HL-60 (cell line): ENCODE measurements around the gene CHAF1A.

Experiments
- GABPA ChIP-seq: IDR thresholded peaks from 2 replicates; pipeline ENCODE4 v1.6.1; 2012; ENCODE audit warnings: low read depth
- POLR2AphosphoS5 ChIP-seq: IDR thresholded peaks from 2 replicates; pipeline ENCODE4 v1.6.1; 2012; ENCODE audit warnings: low read depth
- SPI1 ChIP-seq: IDR thresholded peaks from 2 replicates; pipeline ENCODE4 v1.6.1; 2012; ENCODE audit warnings: low read depth, mild to moderate bottlenecking, borderline replicate concordance
- TF ChIP-seq, protein P1 (sequence below): IDR thresholded peaks from one replicate; pipeline ENCODE4 v1.5.1; 2011; ENCODE audit warnings: low read length, control low read depth, inconsistent platforms; ENCODE audit not compliant: insufficient read depth
- TF ChIP-seq, protein P2 (sequence below): IDR thresholded peaks from 2 replicates; pipeline ENCODE4 v1.6.1; 2012; ENCODE audit warnings: low read depth; ENCODE audit not compliant: insufficient replicate concordance

DNA sequence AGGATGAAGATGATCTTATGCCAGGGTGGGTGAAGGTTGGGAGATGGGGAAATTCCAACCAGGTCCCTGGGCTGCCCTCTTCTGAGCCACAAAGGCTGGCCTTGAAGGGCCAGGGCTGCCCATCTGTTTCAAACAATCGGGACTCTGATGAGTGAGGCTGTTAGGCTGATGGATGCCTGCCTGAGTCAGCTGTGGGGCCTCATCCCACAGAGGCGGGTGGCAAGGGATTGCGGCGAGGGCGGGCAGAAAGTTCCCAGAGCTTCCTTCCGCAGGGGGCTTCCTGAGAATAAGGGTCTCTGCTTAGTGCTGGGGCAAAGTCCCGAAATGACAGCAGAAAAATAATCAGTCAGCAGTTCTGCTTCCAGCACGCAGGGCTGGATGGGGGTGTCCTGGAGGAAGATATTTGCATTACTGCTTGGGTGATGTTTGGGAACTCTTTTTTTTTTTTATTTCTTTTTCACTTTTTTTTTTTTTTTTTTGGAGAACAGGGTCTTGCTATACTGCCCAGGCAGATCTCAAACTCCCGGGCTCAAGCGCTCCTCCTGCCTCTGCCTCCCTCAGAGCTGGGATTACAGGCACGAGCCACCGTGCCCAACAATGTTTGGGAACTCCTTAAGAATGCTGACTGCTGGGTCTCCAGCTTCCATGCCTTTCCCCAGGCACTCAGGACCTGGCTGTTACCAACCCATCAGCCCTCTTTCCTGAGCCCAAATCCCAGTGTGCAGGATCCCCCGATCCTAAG, 16.2 kb upstream of the CHAF1A start:
- TF ChIP-seq POLR2AphosphoS5, result no peak
- TF ChIP-seq, protein P1, sequence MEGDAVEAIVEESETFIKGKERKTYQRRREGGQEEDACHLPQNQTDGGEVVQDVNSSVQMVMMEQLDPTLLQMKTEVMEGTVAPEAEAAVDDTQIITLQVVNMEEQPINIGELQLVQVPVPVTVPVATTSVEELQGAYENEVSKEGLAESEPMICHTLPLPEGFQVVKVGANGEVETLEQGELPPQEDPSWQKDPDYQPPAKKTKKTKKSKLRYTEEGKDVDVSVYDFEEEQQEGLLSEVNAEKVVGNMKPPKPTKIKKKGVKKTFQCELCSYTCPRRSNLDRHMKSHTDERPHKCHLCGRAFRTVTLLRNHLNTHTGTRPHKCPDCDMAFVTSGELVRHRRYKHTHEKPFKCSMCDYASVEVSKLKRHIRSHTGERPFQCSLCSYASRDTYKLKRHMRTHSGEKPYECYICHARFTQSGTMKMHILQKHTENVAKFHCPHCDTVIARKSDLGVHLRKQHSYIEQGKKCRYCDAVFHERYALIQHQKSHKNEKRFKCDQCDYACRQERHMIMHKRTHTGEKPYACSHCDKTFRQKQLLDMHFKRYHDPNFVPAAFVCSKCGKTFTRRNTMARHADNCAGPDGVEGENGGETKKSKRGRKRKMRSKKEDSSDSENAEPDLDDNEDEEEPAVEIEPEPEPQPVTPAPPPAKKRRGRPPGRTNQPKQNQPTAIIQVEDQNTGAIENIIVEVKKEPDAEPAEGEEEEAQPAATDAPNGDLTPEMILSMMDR, result no peak
- TF ChIP-seq GABPA, result no peak
- TF ChIP-seq, protein P2, sequence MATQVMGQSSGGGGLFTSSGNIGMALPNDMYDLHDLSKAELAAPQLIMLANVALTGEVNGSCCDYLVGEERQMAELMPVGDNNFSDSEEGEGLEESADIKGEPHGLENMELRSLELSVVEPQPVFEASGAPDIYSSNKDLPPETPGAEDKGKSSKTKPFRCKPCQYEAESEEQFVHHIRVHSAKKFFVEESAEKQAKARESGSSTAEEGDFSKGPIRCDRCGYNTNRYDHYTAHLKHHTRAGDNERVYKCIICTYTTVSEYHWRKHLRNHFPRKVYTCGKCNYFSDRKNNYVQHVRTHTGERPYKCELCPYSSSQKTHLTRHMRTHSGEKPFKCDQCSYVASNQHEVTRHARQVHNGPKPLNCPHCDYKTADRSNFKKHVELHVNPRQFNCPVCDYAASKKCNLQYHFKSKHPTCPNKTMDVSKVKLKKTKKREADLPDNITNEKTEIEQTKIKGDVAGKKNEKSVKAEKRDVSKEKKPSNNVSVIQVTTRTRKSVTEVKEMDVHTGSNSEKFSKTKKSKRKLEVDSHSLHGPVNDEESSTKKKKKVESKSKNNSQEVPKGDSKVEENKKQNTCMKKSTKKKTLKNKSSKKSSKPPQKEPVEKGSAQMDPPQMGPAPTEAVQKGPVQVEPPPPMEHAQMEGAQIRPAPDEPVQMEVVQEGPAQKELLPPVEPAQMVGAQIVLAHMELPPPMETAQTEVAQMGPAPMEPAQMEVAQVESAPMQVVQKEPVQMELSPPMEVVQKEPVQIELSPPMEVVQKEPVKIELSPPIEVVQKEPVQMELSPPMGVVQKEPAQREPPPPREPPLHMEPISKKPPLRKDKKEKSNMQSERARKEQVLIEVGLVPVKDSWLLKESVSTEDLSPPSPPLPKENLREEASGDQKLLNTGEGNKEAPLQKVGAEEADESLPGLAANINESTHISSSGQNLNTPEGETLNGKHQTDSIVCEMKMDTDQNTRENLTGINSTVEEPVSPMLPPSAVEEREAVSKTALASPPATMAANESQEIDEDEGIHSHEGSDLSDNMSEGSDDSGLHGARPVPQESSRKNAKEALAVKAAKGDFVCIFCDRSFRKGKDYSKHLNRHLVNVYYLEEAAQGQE, result no peak
- no peak for TF ChIP-seq SPI1
